HG02588 (cell line): Measurements from ENCODE around the gene TGFBR3.

Experiments
- ATAC-seq: cut with Tn5 transposase; IDR thresholded peaks from one replicate; pipeline ENCODE4 v1.9.1; 2021; ENCODE audit warnings: mild to moderate bottlenecking, moderate library complexity; ENCODE audit not compliant: unreplicated experiment

The TGFBR3 gene

GRCh38 chr1:91783423-91784170, 102.4 kb downstream of the TGFBR3 start:
- ATAC-seq: no peak

- no peak for ATAC-seq
These were observed 103.9 kb downstream of the TGFBR3 start for GRCh38 chr1:91781901-91782622.

DNA sequence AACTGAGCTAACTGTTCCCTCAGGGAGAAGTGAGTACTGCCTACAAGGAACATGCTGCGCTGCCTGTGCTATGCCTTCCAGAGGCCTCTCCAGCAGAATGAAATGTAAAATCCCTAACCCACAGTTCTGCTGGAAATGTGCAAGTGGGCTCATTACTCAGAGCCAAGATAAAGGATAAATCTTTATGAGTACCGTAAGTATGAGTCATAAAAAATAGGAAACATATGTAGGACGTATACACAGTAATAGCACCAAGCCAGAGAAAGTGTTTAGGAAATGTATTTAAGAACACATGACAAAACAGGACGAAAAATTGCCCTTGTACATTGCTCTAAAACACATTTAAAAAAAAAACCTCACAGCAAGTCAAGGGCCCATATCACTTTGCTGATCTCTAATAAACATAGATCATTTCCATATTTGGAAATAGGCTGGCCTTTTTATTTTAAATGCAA, 104.6 kb downstream of the TGFBR3 start:
- no peak for ATAC-seq

- ATAC-seq: no peak
These were observed 106.4 kb downstream of the TGFBR3 start for GRCh38 chr1:91779548-91780021.

GRCh38 chr1:91778964-91779363, 107.0 kb downstream of the TGFBR3 start:
- no peak for ATAC-seq

- ATAC-seq: no peak
These were observed 108.2 kb downstream of the TGFBR3 start for GRCh38 chr1:91777630-91778300.

DNA sequence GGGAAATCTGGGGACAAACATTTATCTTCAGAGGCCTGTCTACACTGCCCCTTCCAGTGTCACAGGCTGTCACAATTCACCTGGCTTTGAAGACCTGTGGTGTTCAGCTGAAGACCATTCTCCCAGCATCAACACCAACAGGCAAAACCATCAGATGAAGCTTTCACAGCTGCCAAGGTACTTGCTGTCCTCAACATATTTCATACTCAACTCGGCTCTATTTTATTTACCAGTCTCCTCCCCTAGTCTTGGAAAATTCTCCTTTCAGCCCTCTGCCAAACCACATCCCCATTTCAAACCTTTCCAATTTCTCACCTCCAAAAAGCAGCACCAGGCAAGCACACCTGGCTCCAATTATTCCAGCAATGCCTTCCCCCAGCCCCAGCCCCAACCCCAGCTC, 108.8 kb downstream of the TGFBR3 start:
- no peak for ATAC-seq

DNA sequence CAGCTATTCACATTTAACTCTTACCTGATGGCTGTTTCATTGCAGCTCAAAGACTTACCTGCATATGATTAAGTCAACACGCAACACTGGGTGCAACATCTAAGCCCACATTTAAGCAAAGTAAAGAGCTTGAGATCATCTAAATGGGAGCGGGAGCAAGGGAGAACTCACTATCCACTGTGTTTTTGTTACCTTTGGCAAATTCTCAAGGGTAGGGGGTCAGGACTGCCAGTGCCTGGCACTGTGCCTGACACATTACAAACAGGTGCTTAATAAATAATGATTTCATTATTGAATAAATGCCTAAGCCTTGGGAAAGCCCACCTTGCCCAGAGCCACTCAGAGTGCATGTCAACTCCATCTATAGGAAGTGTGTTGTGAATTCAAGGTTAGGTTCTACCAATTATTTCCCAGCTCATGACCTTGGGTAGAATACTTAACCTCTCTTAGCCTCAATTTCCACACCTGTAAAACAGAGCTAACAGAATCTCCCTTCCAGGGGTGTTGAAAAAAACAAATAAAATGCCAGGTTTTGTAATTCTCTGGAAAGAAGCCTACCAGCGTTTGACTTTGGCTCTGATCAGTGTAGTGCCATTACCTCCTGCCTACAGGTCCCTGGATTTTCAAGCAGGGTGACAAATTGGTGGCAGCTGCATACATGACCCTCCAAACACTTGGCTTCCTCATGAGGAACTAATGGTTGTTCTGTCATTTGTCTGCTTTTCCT, 109.7 kb downstream of the TGFBR3 start:
- no peak for ATAC-seq

GRCh38 chr1:91775227-91775626, 110.7 kb downstream of the TGFBR3 start:
- no peak for ATAC-seq

GRCh38 chr1:91774520-91775203, 111.3 kb downstream of the TGFBR3 start:
- ATAC-seq: no peak

DNA sequence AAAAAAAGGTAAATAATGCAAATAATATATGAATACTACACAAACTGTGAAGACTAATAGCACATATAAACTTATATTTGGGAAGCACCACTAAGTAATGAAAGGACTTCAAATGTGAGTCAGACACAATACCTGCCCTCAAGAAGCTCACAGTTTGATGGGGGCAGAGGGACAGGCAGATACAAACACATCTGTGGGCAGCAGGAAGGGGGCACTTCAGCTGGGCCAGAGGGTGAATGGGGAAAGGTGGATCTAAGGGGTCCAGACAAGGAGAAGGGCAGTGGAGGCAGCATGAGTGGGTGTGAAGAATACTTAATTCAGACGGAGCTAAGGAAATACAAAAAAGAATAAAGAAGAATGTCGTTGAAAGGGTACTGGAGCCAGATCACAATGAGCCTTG, 114.2 kb downstream of the TGFBR3 start:
- ATAC-seq: no peak

- no peak for ATAC-seq
These were observed 115.2 kb downstream of the TGFBR3 start for GRCh38 chr1:91770667-91771268.

DNA sequence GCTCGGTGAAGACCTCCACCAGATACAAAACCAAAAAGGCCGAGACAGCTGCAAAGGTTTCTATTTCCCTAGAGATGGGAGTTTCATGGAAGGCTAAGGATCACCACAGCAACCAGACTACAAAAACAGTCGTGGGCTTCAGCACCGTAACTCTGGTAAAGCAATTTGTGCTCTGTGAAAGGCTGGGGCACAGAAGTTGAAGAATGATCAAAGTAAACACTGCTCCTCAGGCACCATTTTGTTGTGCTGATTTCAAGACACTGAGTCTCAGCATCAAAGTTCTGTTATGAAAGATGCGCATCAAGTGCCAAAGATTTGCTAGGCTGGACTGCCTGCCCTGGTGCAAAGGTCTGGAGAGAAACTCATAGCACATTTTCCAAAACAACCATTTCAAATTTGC, 116.2 kb downstream of the TGFBR3 start:
- ATAC-seq: no peak

- no peak for ATAC-seq
These were observed 116.9 kb downstream of the TGFBR3 start for GRCh38 chr1:91768786-91769725.

GRCh38 chr1:91768120-91768519, 117.8 kb downstream of the TGFBR3 start:
- no peak for ATAC-seq

DNA sequence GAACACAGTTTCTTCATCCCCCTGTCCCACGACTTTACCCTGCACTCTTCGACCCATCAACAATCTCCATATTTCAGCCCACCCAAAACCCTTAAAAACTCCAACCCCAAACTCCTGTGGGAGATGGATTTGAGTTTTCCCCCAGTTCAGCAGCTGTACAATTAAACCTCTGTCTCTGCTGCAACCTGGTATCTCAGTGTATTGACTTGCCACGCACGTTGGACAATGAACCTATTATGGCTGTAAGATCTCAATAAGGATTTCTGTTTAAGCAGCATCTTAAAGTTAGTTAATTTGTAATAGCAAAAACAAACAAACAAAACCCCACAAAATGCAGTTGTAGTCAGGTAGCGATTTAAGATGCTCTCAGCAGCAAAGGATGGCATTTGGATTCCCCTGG, 119.1 kb downstream of the TGFBR3 start:
- no peak for ATAC-seq

DNA sequence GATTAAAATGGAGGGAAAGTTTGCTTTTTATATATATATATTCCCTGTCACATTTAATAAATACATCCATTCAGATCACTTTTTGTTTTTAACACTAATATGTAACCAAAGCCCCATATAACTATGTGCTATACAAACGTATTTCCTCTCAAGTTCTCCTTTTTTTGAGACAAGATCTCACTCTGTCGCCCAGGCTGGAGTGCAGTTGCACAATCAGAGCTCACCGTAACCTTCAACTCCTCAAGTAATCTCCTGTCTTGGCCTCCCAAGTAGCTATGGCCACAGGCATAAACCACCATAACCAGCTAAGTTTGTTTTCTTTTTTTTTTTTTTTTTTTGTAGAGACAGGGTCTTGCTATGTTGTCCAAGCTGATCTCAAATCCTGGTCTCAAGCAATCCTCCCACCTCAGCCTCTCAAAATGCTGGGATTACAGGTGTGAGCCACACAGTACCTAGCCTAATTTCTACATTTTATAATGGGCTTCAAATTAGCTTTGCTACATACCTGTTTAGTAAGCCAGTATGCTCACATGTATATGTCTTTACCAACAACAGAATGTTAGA, 120.0 kb downstream of the TGFBR3 start:
- ATAC-seq: no peak

- no peak for ATAC-seq
These were observed 120.7 kb downstream of the TGFBR3 start for GRCh38 chr1:91765293-91765692.
